Head of caudate nucleus (tissue), 42 donors: Measurements from ENCODE around the gene PPP1CA.
A peak's percentile ranks its signal among the peaks of the same experiment; 100 is the strongest.

Experiments
- DNase-seq, 42 donors: peaks; one replicate each; pipeline versions ENCODE4 v3.0.0 to v3.0.0-alpha.2; 2020 to 2021; ENCODE audit warnings: mixed read lengths in 7 of 42
- intact Hi-C: fragments of 100-400 bp; cut with DNase I; formaldehyde crosslinking; loops from one replicate; pipeline ENCODE4 v1.15.0; 2022

The PPP1CA gene

DNA sequence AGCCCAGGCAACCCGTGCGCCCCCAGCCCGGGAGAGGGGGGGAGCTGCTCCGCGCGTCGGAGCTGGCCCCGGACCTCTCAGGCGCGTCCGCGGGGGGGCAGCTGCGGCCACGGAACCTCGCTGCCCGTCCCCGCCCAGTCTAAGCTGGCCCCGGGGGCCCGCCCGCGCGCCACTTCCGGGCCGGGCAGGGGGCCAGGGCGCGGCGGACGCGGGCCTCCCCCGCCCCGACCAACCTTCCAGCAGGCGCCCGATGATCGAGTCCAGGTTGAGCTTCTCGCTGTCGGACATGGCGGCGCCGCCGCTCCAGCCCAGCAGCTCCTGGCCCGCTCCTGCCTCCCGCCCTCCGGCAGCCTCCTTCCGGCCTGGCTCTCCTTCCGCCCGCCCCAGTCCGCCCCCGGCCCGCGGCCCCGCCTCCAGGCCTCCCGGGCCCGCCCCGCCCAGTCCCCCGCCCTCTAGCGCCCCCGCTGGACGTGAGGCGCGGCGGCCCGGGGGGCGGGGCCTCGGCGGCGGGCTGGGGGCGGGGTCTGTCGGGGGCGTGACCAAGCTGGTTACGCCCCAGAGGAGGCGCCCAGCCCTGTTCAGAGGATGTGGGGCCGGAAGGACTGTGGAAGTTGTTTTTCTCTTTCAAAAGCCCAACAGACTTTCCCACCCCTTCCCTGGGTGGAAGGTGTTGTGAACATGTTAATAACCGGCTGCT is at the start of gene PPP1CA:
Gene PPP1CA, minus strand, starts transcription at position 364 of the 697 bp plus-strand sequence. Its CDS starts 76 bp downstream, at position 288.
- intact Hi-C loops = loop anchor here (5.0 kb wide), 2 partner anchors 66 to 81 kb away; partner anchors contain the start of genes AIP and TMEM134
- peak; percentile 80 to 97 (median 94) for DNase-seq

DNA sequence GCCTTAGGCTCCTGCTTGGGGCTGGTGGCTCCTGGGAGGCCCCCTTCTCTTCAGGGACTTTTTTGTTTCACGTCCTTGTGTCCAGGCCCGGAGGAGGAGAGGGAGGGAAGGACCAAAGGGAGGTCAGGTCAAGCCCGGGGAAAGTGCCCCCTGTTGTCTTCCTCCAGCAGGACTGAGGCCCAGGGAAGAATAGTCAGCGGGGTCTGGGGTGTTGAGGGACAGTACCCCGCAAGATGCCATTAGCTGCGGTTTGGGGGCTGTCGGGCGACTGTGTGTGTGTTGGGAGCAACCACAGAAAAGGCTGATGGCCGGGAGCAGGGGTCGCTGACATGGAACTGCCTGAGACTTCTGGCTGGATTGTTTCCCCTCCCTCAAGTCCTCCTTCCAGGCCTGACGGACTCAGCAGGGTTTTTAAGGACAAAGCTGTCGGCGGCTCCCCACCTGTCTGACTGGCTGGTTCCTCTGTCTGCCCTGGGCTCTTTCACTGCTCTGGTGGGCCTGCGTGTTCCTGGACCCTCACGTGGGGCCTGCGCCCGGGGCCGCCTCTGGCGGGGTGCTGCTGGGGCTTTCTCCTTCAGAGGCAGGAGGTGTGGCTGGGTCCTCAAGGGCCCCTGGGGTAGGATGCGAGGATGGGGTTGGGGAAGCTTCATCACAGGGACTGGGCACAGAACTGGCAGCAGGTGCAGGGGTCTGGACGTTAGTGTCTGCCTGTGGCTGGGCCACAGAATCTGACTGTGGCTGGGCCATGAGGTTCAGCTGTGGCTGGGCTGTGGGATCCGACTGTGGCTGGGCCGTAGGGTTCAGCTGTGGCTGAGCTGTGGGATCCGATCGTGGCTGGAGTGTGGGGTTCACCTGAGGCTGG is 49.4 kb upstream of the PPP1CA start:
- intact Hi-C loops = no loop called here
- DNase-seq = no peak

DNA sequence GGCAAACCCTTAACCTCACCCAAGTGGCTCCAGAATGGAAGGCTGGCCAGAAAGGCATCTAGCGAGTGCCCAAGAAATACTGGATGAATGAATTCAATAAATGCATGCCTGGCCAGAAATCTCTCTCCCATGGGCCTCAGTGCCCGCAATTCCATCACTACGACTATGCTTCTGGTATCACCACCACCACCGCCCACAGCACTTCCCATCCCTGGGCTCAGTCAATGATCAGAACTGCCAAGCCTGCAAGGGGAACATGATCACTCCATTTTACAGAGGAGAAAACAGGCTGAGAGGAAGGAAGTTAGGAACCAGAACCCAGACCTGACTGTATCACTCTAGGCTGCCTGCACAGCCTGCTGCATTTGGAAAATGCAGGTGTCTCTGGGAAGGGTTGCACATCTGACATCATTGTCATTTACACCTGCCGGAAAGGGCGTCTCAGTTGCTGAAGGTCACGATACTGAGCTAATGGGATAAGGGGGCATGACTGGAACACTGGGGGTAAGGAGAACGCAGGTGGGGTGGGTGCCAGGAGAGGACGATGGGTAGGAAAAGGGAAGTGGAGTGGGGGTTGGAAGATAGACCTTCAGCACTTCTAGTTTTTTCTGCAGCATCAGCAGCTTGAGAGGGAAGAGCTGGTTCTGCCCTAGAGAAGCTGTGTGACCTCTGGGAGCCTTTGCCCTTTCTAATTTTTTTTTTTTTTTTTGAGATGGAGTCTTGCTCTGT is 47.6 kb upstream of the PPP1CA start:
- intact Hi-C loops = no loop called here
- DNase-seq = peak in 1 of 42 donors; percentile 26

DNA sequence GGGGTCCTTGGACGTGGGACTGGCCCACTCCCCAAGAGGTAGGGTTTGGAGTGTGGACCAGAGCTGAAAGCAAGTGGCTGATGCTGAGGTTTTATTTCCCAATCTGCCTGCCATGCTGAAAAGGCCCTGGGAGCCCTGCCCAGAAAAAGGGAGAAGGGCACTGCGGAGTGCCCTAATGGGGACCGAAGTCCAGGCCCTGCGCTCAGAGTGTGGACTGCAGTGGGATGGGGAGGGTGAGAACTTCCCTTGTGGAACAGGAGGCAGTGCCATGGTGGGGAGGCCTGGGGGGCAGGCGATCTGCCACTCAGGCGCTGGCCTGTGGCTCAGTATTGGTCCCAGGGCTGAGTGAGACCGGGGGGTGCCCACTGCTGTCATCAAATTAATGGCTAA is 46.6 kb upstream of the PPP1CA start:
- intact Hi-C loops = no loop called here

DNA sequence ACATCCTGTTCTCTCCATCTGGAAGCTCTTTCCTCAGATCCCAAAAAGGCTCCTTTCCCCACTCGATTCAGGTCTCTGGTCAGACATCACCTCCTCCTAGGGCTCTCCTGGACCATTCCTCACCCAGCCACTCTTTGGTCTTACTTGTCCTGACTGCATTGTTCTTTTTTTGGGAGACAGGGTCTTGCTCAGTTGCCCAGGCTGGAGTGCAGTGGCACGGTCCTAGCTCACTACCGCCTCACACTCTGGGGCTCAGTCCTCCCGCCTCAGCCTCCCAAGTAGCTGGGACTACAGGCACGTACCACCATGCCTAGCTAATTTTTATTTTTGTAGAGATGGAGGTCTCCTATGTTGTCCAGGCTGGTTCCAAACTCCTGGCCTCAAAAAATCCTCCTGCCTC is 43.9 kb upstream of the PPP1CA start:
- intact Hi-C loops = no loop called here
- DNase-seq = no peak

More for the DNA sequence above, 46.6 kb upstream of the PPP1CA start:
- DNase-seq = no peak

DNA sequence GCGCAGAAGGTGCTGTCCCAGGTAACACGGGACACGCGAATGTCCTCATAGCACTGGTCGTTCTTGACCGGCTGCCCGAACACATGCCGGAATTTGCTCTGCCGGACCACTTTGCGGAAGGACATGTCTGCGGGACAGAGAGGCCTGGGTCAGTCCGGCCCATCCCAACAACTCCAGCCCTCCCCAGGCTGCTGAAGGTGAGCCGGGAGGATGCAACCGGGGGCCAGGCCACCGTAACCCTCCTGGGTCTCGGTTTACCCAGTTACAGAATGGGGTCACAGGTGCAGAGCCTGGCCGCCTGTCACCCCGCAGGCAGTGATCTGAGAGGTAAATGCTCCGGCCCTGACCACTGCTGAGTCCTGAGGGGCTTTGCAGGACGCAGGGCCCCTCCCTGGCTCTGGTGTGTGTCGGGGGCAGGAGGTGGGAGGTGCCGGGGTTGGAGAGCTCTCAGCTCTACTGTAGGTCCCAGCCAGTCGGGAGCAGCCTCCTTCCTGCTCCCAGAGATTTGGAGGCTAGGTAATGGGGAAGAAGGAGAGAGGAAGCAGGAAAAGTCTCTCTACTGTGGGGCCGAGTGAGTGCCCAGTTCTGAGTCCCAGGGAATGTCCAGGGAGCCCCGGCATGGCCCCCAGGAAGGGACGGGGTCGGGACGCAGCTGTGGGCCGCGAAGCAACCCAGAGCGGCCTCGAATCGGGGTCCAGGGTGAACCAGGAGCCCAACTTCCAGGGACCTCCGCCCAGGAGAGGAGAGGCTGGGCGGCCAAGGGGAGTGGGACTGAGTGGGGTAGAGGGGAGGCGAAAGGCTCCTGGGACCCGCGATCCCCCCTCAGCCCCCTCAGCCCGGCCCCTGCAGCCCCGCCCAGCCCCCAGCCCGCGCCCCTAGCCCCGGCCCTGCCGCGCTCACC is 41.1 kb upstream of the PPP1CA start:
- no peak for DNase-seq
- intact Hi-C loops = no loop called here

DNA sequence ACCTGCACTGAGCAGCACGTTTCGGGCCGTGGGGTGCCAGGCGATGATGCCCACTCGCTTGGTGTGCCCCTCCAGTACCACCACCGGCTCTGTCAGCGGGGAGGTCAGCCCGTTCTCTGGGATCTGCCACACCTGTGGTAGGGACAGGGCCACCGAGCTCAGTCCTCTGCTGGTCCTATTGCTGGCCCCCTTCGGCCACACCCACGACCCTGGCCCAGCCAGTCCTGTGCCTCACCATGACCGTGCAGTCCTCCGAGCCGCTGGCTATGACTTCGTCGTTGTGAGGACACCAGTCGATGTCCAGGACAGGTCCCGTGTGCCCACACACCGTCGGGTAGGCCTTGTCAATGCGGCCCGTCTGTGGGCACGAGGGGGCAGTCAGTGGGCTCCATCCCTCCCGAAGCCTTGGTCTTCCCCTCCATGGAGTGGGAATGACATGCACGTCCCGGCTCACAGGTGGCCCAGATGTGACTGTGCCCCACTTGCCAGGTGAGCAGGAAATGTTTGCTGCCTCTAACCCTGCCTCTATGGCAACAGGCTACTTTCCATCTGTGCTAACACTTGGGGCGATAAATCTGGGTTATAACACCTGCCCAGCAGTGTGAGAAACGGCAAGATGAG is 40.2 kb upstream of the PPP1CA start:
- DNase-seq = no peak
- intact Hi-C loops = no loop called here

DNA sequence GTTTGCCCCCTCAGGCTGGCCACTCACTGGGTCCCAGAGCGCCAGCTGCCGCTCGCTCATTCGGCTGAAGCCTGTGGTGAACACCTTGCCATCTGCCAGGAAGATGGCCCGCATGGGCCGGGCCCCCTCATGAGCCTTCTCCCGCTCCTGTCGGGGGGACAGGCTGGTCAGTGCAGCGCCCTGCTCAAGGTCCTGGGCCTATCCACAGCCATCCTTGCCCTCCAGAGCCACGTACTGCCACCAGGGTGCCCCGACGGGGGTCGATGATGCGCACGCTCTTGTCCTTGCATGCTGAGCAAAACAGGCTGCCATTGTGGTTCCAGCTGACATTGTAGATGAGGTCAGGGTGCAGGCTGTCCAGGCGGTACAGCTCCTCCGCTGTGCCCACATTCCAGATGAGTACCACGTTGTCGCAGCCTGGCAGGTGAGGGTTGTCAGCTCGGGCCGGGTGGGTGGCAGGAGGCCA is 39.5 kb upstream of the PPP1CA start:
- intact Hi-C loops = no loop called here
- DNase-seq = no peak

DNA sequence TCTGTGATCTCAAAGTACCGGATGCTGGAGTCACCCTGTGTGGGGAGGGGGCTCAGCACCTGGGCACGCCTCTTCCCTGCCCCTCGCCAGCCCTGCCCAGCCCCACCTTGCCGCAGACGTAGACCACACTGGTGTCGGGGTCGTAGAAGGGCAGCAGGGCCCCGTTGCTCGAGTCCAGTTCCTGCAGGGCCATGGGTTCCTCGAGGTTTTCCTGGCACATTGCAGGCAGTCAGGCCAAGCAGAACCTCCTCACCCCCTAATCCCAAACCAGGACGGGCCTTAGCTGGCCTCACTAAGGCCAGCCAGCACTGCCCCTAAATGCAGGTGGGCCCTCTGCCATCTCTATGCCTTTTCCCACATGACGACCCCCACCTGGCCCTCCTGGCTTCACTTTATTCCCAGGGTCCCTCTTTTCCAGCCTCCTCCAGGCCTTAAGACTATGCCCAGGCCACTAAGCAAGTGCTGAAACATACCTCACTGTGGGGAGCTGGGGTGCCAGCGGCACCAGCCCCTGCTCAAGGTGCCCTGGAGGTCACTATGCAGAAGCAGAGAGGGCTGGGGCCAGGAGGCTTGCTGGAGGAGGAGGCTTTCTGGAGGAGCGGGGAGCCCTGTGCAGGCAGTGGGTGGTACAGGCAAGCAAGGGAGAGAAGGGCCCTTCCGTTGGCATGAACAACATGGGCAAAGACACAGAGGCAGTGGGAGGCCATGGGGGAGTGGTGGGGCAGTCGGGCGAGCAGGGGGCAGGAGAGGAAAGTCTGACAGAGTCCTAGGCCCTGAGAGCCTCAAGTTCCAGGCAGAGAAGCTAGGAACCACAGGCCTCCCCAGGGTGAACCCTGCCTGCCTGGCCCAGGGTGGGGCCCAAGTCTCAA is 38.8 kb upstream of the PPP1CA start:
- DNase-seq = no peak
- intact Hi-C loops = no loop called here

DNA sequence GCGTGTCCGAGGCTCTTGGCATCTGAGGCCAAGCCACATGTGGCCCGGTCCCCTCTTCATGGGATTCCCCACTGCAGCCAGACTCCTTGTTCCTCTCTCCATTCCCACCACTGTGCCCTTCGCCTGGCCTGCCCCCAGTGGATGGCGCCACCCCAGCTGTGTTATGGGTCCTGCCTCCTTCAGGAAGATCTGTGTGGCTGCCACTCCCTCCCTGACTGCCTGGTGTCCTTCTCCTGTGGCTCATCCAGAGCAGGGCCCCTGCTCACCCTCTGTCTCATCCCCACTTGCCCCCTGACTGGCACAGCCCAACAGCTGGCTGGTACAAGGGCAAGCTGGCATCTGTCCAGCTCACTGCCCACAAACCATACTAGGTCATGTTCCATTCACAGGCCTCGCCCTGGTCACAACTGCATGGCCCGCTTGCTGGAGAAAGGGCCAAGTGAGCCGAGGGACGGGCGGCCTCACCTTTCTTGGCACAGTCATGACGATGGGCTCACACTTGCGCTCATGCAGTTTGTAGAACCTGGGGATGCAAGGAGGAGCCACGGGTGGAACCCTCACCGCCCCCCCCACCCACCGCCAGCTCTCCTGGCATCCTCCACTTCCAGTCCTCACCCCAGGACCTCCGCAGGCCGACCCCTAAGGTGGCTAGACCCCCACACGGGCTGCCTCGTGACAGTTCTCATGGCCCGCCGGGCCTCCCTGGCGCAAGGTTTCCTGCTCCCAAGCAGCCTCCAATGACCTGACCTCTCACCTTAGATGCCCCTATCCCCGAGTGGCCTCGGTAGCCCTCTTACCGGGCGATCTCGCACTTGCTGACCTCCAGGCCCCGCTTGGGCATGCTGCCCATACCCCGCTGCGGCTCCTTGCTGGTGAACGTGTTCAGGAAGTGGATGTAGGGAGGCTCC is 37.9 kb upstream of the PPP1CA start:
- intact Hi-C loops = no loop called here
- peak in 8 of 42 donors; percentile 24 to 72 (median 46) for DNase-seq

DNA sequence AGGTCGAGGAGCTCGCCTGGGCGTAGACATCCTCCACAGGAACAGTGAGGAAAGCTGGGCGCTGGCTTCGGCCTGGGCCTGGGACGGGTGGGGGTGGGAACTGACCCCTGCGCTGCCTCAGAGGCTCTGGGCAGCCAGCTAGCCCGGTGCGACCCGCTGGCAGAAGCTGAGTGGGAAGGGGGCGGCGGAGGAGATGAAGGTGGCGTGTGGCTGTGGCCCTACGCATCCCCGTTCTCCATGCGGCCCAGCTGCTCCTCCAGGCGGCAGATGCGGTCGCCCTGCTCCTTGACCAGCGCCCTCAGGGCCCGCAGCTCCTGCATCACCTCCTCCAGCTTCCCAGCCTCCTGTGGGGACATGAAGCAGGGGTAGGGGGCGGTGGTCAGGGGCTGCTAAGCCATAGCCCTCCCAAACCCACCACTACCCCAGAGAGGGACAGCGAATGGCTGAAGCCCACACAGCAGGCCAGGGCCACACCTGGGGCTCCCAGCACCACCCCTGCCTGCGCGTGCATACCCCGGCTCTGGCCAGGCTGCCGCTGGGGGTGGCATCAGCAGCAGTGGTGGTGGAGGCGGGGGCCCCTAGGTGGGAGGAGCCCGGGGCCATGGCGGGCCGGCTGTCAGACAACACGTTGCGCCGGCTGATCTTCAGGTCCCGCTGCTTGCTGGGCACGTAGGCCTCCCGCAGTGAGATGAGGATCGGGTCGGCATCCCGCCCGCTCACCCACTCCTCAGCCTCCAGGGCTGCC is 36.7 kb upstream of the PPP1CA start:
- intact Hi-C loops = no loop called here
- DNase-seq = no peak

DNA sequence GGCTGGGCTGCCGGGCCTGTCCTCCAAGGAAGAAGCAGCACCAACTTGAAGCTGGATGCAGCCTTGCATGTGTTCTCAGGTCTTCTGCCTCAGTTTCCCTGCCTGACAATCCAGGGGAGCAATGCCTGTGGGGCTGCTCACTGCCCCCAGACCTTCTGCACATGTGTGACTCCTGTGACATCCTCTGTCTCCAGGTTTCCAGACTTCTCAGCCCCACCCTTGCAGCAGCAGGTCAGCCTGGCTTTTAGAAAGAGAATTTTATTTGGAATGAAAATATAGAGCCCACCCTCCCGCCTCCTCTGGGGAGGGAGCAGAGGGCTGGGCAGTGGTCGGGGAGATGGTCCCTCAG is 36.1 kb upstream of the PPP1CA start:
- DNase-seq = no peak
- intact Hi-C loops = no loop called here

DNA sequence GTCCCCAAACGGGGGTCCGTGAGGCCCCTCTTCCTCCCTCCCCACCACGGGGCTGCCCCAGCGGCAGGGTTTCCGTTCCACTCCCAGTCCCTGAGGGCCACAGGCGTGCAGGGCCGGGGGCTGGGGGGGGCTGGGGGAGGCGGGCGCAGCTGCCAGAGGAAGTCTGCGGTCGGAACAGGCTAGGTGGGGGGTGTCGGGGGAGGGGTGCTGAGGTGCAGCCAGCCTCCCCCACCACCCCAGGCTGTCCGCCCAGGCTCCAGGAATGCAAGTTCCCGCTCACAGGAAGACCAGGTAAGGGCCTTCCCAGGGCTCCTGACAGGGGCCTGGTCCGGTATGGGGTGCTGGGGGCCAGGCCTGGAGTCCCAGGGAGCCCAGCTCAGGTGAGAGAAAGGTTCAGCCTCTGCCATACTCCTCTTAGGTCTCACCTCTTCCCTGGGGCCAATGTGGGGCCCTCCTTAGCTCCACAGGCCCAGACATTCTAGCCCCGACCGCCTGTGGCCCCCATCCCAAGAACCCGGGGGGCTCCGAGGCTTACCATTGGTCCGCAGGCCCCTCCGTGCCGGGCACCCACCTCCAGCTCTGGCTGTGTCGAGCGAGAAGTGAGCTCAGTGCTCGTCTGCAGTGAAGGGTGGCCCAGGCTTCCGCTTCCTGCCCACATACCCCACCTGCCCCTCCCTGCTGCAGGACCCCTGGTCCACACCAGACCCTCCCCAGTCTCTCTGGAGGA is 35.6 kb upstream of the PPP1CA start, which contains the start of gene PTPRCAP:
Gene PTPRCAP, minus strand, starts transcription at position 601 of the 727 bp plus-strand sequence. Its CDS starts 63 bp downstream, at position 538.
- intact Hi-C loops = no loop called here
- no peak for DNase-seq

DNA sequence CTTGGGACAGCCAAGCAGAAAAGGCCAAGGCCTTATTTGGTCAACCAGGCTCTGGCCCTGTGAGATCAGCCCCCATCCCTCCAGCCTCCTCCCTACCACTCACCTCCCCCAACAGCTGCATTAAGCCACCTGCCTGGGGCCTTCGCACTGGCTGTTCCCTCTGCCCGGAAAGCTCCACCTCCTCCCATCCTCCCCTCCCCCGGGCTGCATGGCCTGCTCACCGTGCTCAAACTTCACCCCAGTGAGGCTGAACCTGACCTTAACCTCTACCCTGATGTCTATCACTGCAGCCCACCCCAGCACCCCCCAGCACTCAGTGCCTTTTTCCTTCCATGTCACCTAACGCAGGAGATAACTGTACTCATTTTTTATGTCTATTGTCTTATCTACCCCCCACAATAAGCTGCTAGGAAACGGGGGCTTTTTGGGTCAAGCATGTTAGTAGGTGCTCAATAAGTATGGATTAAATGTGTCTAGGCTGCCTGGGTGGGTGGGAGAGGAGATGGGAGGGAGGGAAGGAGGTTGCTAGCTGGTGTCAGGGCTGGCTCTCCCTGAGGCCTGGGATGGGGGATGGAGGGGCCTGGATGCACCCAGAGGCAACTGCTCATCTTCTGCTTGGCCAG is 34.9 kb upstream of the PPP1CA start:
- DNase-seq = no peak
- intact Hi-C loops = no loop called here
